ENCODE measurements around the gene CRTC3.

CRTC3 gene

GRCh38 chr15:90638963-90639362 lies 109.2 kb downstream of the CRTC3 start:
- TF ChIP-seq CTCF (IDR thresholded peaks at IDR 0.05; ENCODE audit: borderline replicate concordance, control extremely low read depth, extremely low read depth, insufficient read depth, missing control alignments), result no peak
- in situ Hi-C loops (cut with MboI; ENCODE audit: low sequenced_read_pairs, unreplicated experiment), result no loop called here
- DNase-seq (ENCODE audit: low spot score), result no peak

GRCh38 chr15:90640862-90641261 lies 111.1 kb downstream of the CRTC3 start:
- in situ Hi-C loops (cut with MboI; ENCODE audit: low sequenced_read_pairs, unreplicated experiment), result no loop called here
- TF ChIP-seq CTCF (IDR thresholded peaks at IDR 0.05; ENCODE audit: borderline replicate concordance, control extremely low read depth, extremely low read depth, insufficient read depth, missing control alignments), result no peak
- no peak for DNase-seq (ENCODE audit: low spot score)

GRCh38 chr15:90641581-90642463 lies 112.1 kb downstream of the CRTC3 start:
- in situ Hi-C loops (cut with MboI; ENCODE audit: low sequenced_read_pairs, unreplicated experiment), result no loop called here
- DNase-seq (ENCODE audit: low spot score), result no peak
- TF ChIP-seq CTCF (IDR thresholded peaks at IDR 0.05; ENCODE audit: borderline replicate concordance, control extremely low read depth, extremely low read depth, insufficient read depth, missing control alignments), result no peak

- in situ Hi-C loops (cut with MboI; ENCODE audit: low sequenced_read_pairs, unreplicated experiment), result no loop called here
- no peak for TF ChIP-seq CTCF (IDR thresholded peaks at IDR 0.05; ENCODE audit: borderline replicate concordance, control extremely low read depth, extremely low read depth, insufficient read depth, missing control alignments)
- DNase-seq (ENCODE audit: low spot score), result no peak
These were observed 113.0 kb downstream of the CRTC3 start for GRCh38 chr15:90642464-90643300.

- DNase-seq (ENCODE audit: low spot score), result no peak
- no peak for TF ChIP-seq CTCF (IDR thresholded peaks at IDR 0.05; ENCODE audit: borderline replicate concordance, control extremely low read depth, extremely low read depth, insufficient read depth, missing control alignments)
- in situ Hi-C loops (cut with MboI; ENCODE audit: low sequenced_read_pairs, unreplicated experiment), result no loop called here
These were observed 113.5 kb downstream of the CRTC3 start for GRCh38 chr15:90643301-90643632.

GRCh38 chr15:90644526-90644925 lies 114.8 kb downstream of the CRTC3 start:
- in situ Hi-C loops (cut with MboI; ENCODE audit: low sequenced_read_pairs, unreplicated experiment), result no loop called here
- no peak for DNase-seq (ENCODE audit: low spot score)
- no peak for TF ChIP-seq CTCF (IDR thresholded peaks at IDR 0.05; ENCODE audit: borderline replicate concordance, control extremely low read depth, extremely low read depth, insufficient read depth, missing control alignments)
